ES-I3 (cell line): ENCODE results near the gene MISP.
"Not testable (repeated sequence)": the region's sequence is repeated elsewhere in the genome, so short reads cannot be mapped to it uniquely, and the experiment has no call there.

ENCODE experiments used
- H3K36me3 ChIP-seq: 2 replicates; pipeline ENCODE4 v1.6.1; 2013; ENCODE audit warnings: mild to moderate bottlenecking, low read length, control low read depth, moderate library complexity; ENCODE audit not compliant: insufficient read depth
- H3K4me1 ChIP-seq: 2 replicates; pipeline ENCODE4 v1.6.1; 2013; ENCODE audit warnings: mild to moderate bottlenecking, control low read depth, low read length; ENCODE audit not compliant: insufficient read depth
- H3K9ac ChIP-seq: 2 replicates; pipeline ENCODE4 v1.6.1; 2013; ENCODE audit warnings: low read depth, mild to moderate bottlenecking, low read length, moderate library complexity
- H3K9me3 ChIP-seq: 2 replicates; pipeline ENCODE4 v1.6.1; 2013; ENCODE audit warnings: mild to moderate bottlenecking, low read length, moderate library complexity; ENCODE audit not compliant: control insufficient read depth, insufficient read depth

MISP gene

DNA sequence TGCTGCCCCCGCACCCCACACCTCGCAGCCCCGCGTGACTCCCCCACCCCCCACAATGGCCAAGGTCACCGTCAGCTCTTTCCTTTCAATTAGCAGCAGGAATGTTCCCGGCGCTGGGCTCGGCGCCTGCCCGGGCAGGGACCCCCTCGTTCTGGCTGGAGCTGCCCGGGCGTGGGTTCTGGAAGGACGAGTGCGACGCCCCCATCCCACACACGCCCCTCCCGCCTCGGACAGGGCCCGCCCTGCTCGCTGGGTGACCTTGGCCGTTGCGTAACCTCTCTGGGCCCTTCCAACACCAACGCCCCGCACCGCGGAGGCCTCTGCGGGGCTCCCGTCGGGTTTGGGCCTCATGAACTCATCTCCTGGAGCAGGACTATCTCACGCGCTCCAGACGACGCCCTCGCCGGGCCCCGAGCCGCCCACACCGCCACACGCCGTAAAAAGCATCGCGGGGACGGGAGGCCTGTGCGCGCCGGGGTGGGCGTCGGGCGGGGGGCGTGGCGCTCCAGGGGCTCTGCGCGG is 31.9 kb upstream of the MISP start:
- H3K4me1 ChIP-seq, result peaks cover 5% of the 10 kb centered on the region; the same call in 1 of the 2 replicates
- no peaks in the 10 kb centered on the region for H3K36me3 ChIP-seq
- no peak overlapping the region for H3K9ac ChIP-seq
- peaks cover 6% of the 10 kb centered on the region for H3K9me3 ChIP-seq

- H3K4me1 ChIP-seq, result peaks cover 5% of the 10 kb centered on the region; the same call in 1 of the 2 replicates
Observed at GRCh38 chr19:719636-720344, 31.1 kb upstream of the MISP start.

DNA sequence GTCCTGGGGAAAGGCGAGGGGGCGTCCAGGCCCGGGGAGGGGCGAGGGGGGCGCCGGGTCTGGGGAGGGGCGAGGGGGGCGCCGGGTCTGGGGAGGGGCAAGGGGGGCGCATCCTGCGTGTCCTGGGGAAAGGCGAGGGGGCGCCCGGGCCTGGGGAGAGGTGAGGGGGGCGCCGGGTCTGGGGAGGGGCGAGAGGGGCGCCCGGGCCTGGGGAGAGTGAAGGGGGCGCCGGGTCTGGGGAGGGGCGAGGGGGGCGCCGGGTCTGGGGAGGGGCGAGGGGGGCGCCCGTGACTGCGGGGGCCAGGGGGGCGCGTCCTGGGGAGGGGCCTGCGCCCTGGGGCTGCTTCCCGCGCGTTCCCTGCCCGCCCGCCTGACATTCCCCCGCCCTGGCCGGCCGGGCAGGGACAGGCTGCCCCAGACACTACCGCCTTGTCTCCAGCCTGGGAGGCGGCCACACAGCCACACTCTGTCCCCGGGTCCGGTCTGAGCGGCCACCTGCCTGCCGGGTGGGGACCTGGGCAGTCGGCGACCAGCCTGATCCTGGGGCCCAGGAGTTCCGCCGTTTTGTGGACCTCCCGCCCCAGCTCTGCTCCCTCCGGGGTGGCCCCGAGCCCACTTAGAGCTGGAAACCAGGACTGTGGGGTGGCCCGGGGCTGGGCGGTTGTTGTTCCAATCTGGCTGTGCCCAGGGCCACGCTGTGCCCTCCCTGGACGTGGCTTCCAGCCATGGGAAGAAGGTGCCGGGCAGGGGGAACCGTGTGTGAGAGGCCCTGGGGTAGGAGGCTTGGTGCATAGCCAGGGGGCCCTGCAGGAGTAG is 30.4 kb upstream of the MISP start:
- peaks cover 2% of the 10 kb centered on the region for H3K9me3 ChIP-seq

More at GRCh38 chr19:719636-720344, 31.1 kb upstream of the MISP start:
- no peak overlapping the region for H3K9ac ChIP-seq
- H3K36me3 ChIP-seq, result no peaks in the 10 kb centered on the region
- peaks cover 6% of the 10 kb centered on the region for H3K9me3 ChIP-seq

GRCh38 chr19:722553-723101 is 28.3 kb upstream of the MISP start:
- no peaks in the 10 kb centered on the region for H3K36me3 ChIP-seq
- H3K9me3 ChIP-seq, result no peaks in the 10 kb centered on the region
- no peak overlapping the region for H3K9ac ChIP-seq
- H3K4me1 ChIP-seq, result peaks cover 5% of the 10 kb centered on the region; the same call in 1 of the 2 replicates

More for the DNA sequence above, 30.4 kb upstream of the MISP start:
- peaks cover 5% of the 10 kb centered on the region; the same call in 1 of the 2 replicates for H3K4me1 ChIP-seq
- no peaks in the 10 kb centered on the region for H3K36me3 ChIP-seq
- H3K9ac ChIP-seq, result no peak overlapping the region

DNA sequence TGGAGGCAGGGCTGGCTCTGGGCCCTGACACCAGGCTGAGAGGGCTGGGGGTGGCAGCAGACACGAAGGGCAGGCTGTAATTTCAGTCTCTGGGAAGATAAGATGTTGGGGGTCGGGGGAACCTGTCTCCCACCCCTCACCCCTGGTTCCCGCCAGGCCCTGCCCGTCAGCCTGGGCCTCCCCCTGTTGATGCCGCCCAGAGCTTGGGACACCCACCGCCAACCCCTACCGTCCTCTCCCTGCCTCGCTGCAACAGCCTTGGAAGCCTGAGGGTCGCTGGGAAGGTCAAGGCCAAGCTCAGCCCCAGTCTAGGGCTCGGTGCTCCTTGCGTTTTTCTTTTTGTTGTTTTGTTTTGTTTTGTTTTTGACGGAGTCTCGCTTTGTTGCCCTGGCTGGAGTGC is 27.7 kb upstream of the MISP start:
- no peak overlapping the region for H3K9ac ChIP-seq
- H3K4me1 ChIP-seq, result peaks cover 3% of the 10 kb centered on the region; the same call in 1 of the 2 replicates
- no peaks in the 10 kb centered on the region for H3K36me3 ChIP-seq
- no peaks in the 10 kb centered on the region for H3K9me3 ChIP-seq

GRCh38 chr19:723714-724113 is 27.2 kb upstream of the MISP start:
- H3K9me3 ChIP-seq, result no peaks in the 10 kb centered on the region
- H3K9ac ChIP-seq, result no peak overlapping the region
- H3K4me1 ChIP-seq, result no peaks in the 10 kb centered on the region; the same call in 1 of the 2 replicates
- no peaks in the 10 kb centered on the region for H3K36me3 ChIP-seq

GRCh38 chr19:725461-726089 is 25.3 kb upstream of the MISP start:
- Histone ChIP-seq H3K9me3 (no peaks in the 10 kb centered on the region), H3K9ac (no peak overlapping the region), H3K4me1 (no peaks in the 10 kb centered on the region; the same call in 1 of the 2 replicates), H3K36me3 (no peaks in the 10 kb centered on the region)

GRCh38 chr19:726993-727956 is 23.6 kb upstream of the MISP start:
- no peaks in the 10 kb centered on the region; the same call in 1 of the 2 replicates for H3K4me1 ChIP-seq
- H3K36me3 ChIP-seq, result no peaks in the 10 kb centered on the region
- no peaks in the 10 kb centered on the region for H3K9me3 ChIP-seq
- no peak overlapping the region for H3K9ac ChIP-seq

DNA sequence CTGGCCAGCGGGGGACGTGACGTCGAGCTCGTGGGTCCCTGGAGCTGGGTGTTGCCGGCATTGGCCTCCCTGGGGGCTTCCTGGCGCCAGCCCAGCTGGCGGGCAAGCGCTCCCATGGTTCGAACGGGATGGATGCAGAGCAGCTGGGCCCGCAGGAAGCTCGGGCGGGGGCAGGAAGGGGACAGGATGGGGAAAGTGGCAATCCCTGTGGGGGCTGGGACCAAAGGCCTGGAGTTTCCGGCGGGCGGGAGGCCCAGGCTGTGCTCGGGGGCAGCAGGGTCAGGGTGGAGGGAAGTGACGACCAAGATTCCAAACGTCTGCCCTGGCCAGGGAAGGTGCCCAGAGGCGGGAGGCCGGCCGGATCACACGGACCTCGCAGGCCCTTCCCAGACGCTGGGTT is 22.9 kb upstream of the MISP start:
- Histone ChIP-seq H3K9me3 (no peaks in the 10 kb centered on the region), H3K36me3 (no peaks in the 10 kb centered on the region), H3K9ac (no peak overlapping the region), H3K4me1 (no peaks in the 10 kb centered on the region; the same call in 1 of the 2 replicates)

DNA sequence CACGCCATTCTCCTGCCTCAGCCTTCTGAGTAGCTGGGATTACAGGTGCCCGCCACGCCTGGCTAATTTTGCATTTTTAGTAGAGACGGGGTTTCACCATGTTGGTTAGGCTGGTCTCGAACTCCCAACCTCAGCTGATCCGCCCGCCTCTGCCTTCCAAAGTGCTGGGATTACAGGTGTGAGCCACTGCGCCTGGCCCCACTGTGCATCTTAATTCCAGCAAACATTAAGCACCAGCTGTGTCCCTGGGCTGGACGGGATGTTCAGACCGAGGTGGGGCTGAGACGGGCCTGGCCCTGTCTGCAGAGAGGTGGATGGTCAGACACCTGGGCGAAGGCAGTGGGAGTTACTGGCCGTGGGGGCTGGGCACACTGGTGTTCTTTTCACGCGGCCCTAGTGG is 21.3 kb upstream of the MISP start:
- not testable (repeated sequence) for H3K4me1 ChIP-seq, H3K9ac ChIP-seq, H3K9me3 ChIP-seq, H3K36me3 ChIP-seq

GRCh38 chr19:729965-730668 is 20.8 kb upstream of the MISP start:
- no peaks in the 10 kb centered on the region; the same call in 1 of the 2 replicates for H3K4me1 ChIP-seq
- H3K9me3 ChIP-seq, result no peaks in the 10 kb centered on the region
- H3K9ac ChIP-seq, result no peak overlapping the region
- H3K36me3 ChIP-seq, result no peaks in the 10 kb centered on the region

DNA sequence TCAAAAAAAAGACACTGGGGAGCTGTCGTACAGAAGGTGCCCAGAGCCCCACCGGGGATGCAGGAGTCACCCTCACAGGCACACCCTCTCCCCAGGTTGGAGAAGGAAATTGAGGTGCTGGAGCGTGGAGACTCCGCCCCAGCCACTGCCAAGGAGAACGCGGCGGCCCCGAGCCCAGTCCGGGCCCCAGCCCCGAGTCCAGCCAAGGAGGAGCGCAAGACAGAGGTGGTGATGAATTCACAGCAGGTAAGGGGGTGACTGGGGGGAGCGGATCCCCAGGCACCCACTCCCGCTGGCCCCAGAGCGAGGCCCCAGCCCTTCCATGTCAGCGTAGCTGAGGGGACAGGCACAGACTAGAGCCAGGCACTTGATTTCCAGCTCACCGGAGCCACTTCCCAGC is 19.9 kb upstream of the MISP start:
- Histone ChIP-seq H3K36me3 (no peaks in the 10 kb centered on the region), H3K9ac (no peak overlapping the region), H3K9me3 (no peaks in the 10 kb centered on the region), H3K4me1 (no peaks in the 10 kb centered on the region; the same call in 1 of the 2 replicates)
